Heart right ventricle (tissue), 16 donors: Measurements from ENCODE around the gene PEAR1. TPM values are rescaled to one million over a fixed set of nuclear protein-coding genes. Genes with fewer than 3 reads are reported as not detected.

Experiments
- ATAC-seq, 8 donors: fragments of 200-7000 bp; cut with Tn5 transposase; one replicate each; pipeline ENCODE4 v1.9.1; 2020; ENCODE audit warnings: mild to moderate bottlenecking in 8 of 8, moderate library complexity in 8 of 8, moderate number of reproducible peaks in 1 of 8
- DNase-seq, 2 donors: peaks; one replicate each; pipeline ENCODE4 v3.0.0-alpha.2; 2020
- H3K27ac ChIP-seq, 10 donors: fragments of 200-600 bp; sonication (generic) in 2 of 10; one replicate each; pipeline versions ENCODE4 v1.5.0 to v1.8.0; 2020 to 2022; ENCODE audit warnings: mild to moderate bottlenecking in 3 of 10
- H3K27me3 ChIP-seq, 7 donors: fragments of 200-600 bp; one replicate each; pipeline ENCODE4 v1.8.0; 2021 to 2022; ENCODE audit warnings: mild to moderate bottlenecking in 2 of 7
- H3K36me3 ChIP-seq, 9 donors: fragments of 200-600 bp; sonication (generic) in 1 of 9; one replicate each; pipeline versions ENCODE4 v1.5.0 to v1.8.0; 2020 to 2022; ENCODE audit warnings: mild to moderate bottlenecking in 2 of 9
- H3K4me1 ChIP-seq, 9 donors: fragments of 200-600 bp; sonication (generic) in 1 of 9; one replicate each; pipeline versions ENCODE4 v1.5.0 to v1.8.0; 2020 to 2022; ENCODE audit warnings: mild to moderate bottlenecking in 4 of 9
- H3K4me3 ChIP-seq, 10 donors: fragments of 200-600 bp; sonication (generic) in 2 of 10; one replicate each; pipeline versions ENCODE4 v1.5.0 to v1.8.0; 2020 to 2022; ENCODE audit warnings: mild to moderate bottlenecking in 7 of 10, moderate library complexity in 2 of 10
- H3K9me3 ChIP-seq, 11 donors: fragments of 200-600 bp in 10 of 11; sonication (generic) in 2 of 11; one replicate each; pipeline versions ENCODE4 v1.5.0 to v1.8.0; 2013 to 2022; ENCODE audit warnings: mild to moderate bottlenecking in 2 of 11, control low read depth in 1 of 11, moderate library complexity in 1 of 11
- WGBS, 2 donors: extraction: QIAGEN DNeasy Blood & Tissue Kit; methylation state at CpG; one replicate each; pipeline ENCODE4 v1.1.7; 2013; ENCODE audit warnings: inconsistent platforms in 1 of 2; 5-methylcytosine and 5-hydroxymethylcytosine counted together
- intact Hi-C, 10 donors: fragments of 100-400 bp; cut with DNase I; formaldehyde crosslinking; loops; one replicate each; pipeline versions ENCODE4 v1.11.1 to v1.14.2; 2022
- polyA plus RNA-seq, 2 donors: library from polyadenylated mRNA; stranded (reverse); fragments of 200-250 nt; gene quantifications; one replicate each; pipeline ENCODE4 v1.2.3, GENCODE V29; 2013
- total RNA-seq, 10 donors: library from RNA; stranded (reverse); fragmentation: NEBNext Ultra II Directional in 3 of 10; extraction: Animal tissue kit (Norgen Biotek cat#: 25700) in 3 of 10; gene quantifications; one replicate each; pipeline versions ENCODE4 v1.2.1 to v1.2.4, GENCODE V29; 2021 to 2023
- TF ChIP-seq, protein P1 (sequence below), 9 donors: fragments of 200-600 bp; sonication (generic) in 2 of 9; IDR thresholded peaks; one replicate each; pipeline versions ENCODE4 v1.5.0 to v1.8.0; 2021 to 2022; ENCODE audit warnings: antibody characterized with exemption in 9 of 9, mild to moderate bottlenecking in 5 of 9, moderate library complexity in 1 of 9
- donor health status: Arrhythmogenic right ventricular cardiomyopathy.
- donor health status: ischemic (EF 13 %, LVEDD 7.1; RV severe dilation, severe dysfunction).
- donor health status: healthy with polysubstance abuse.
- donor health status: DM: no; HTN: yes; CAD: no.
- donor health status: DM: no; HTN: no; CAD: no.
- donor health status: ischemic (EF 25% LVEDD 6.9; RV normal size, moderate dysfunction).
- donor health status: ischemic (EF 25% LVEDD 5.7; RV mildly dilated, moderate dysfunction).
- donor health status: healthy.
- donor health status: DM: yes; HTN: yes; CAD: no.
- donor health status: Ischemic cardiomyopathy.
- donor health status: ischemic (EF 35%, LVEDD 5.7; RV mildly dilated, moderate dysfunction).
- donor health status: nonischemic (EF 11% LVEDD 7.7; RV severe dilation, severe dysfunction).
- donor health status: DM: yes; HTN: yes; CAD: no.
- donor health status: PGD.
- donor health status: ischemic (EF 29% LVEDD 5.4; RV normal size, mild dysfunction).
- donor health status: nonischemic (EF 23%, LVEDD 6.1; RV moderate dilation, normal function).

The PEAR1 gene
- total and polyA plus RNA-seq, 12 donors, result 3.8 to 13.7 (median 7.1) TPM

DNA sequence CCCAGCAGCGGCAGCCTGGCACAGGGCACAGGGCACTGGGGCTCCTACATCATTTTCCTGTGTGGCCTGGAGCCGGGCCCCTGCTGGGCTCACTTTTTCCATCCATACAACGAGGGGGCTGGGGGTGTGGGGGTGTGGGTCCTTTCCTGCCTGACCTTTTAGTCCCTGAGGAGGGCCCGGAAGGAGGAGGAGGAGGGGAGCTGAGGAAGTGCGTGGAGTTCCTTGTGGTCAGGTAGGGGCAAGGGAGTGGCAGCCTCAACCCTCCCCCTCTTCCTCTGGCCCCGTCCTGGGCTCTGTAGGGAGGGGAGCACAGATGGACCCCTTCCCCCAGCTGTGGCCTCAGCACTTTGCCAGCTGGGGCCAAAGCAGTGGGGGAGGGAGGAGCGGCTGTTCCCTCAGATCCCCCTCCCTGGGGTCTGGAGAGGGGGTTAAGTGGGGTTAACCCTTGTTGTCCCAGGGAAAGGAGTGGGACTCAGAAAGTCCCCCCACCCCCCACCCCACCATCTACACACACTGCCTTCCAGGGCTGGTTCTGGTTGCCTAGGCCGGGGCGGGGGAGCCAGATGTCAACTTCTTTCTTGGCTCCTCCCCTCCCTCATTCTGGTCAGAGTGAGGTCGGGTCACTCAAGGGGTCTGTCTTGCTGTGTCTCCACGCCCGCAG lies 27.1 kb upstream of the PEAR1 start:
- peaks cover 0 to under 1% (median 0%) of the 10 kb centered on the region in 9 donors for H3K4me1 ChIP-seq
- H3K4me3 ChIP-seq, result no peak overlapping the region
- H3K36me3 ChIP-seq, result no peaks in the 10 kb centered on the region
- DNase-seq (no peak), ATAC-seq (peak in 2 of 8 donors; percentile 21 to 30)
- intact Hi-C loops, result loop anchor here in 4 of 10 donors (10.0 kb wide), 2 partner anchors 172 to 182 kb away; no protein-coding TSS in a partner anchor
- no peaks in the 10 kb centered on the region for H3K9me3 ChIP-seq
- WGBS, 2 donors, result 55 to 57% methylated on average over 12 of the region's 12 CpGs
- TF ChIP-seq, protein P1, sequence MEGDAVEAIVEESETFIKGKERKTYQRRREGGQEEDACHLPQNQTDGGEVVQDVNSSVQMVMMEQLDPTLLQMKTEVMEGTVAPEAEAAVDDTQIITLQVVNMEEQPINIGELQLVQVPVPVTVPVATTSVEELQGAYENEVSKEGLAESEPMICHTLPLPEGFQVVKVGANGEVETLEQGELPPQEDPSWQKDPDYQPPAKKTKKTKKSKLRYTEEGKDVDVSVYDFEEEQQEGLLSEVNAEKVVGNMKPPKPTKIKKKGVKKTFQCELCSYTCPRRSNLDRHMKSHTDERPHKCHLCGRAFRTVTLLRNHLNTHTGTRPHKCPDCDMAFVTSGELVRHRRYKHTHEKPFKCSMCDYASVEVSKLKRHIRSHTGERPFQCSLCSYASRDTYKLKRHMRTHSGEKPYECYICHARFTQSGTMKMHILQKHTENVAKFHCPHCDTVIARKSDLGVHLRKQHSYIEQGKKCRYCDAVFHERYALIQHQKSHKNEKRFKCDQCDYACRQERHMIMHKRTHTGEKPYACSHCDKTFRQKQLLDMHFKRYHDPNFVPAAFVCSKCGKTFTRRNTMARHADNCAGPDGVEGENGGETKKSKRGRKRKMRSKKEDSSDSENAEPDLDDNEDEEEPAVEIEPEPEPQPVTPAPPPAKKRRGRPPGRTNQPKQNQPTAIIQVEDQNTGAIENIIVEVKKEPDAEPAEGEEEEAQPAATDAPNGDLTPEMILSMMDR (IDR thresholded peaks at IDR 0.05), result no peak
- H3K27ac ChIP-seq, result no peak overlapping the region
- peaks cover 0 to 47% (median 36%) of the 10 kb centered on the region in 7 donors for H3K27me3 ChIP-seq

DNA sequence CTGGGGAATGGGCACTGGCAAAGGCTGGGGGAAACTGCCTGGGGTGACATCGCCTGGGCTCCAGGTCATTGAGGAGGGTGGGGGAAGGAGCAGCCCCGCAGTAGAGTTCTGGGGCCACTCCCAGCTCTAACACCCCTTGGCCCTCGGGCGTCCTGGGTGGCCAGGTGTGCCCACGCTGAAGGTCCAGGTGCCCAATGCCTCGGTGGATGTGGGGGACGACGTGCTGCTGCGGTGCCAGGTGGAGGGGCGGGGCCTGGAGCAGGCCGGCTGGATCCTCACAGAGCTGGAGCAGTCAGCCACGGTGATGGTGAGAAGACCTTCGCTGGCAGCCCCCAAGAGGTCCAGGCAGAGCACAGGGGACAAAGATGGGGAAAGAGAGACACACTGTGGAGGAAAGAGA lies 25.2 kb upstream of the PEAR1 start:
- peak in 1 of 8 donors; percentile 36 for ATAC-seq
- H3K9me3 ChIP-seq, result no peaks in the 10 kb centered on the region
- intact Hi-C loops, result loop anchor here in 4 of 10 donors (10.0 kb wide), 2 partner anchors 174 to 184 kb away; no protein-coding TSS in a partner anchor
- H3K4me3 ChIP-seq, result no peak overlapping the region
- peaks cover 0 to 27% (median 19%) of the 10 kb centered on the region in 7 donors for H3K27me3 ChIP-seq
- TF ChIP-seq, protein P1 (IDR thresholded peaks at IDR 0.05), result no peak
- H3K27ac ChIP-seq, result no peak overlapping the region
- H3K36me3 ChIP-seq, result no peaks in the 10 kb centered on the region
- H3K4me1 ChIP-seq, result no peaks in the 10 kb centered on the region
- 75% methylated on average over 13 of the region's 13 CpGs for WGBS, 2 donors
- DNase-seq, result no peak

DNA sequence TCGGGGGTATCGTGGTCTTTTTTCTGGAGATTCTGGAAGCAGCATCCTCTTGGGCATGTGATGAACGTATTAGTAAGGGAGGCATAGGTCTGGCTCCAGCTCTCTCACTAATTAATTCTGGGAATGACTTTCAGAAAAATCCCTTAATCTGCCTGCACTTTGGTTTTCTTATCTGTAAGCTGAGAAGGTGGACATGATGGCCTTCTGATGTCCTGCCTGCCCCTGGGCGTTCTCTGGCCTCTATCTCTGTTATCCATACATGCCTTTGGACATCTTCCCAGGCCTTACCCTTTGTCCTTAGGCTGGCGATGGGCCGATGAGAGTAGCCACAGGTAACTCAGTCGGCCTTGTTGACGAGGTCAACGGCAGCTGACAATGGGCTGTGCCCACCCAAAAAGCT lies 24.1 kb upstream of the PEAR1 start:
- DNase-seq (no peak), ATAC-seq (no peak)
- H3K27ac ChIP-seq, result no peak overlapping the region
- TF ChIP-seq, protein P1 (IDR thresholded peaks at IDR 0.05), result no peak
- H3K36me3 ChIP-seq, result no peaks in the 10 kb centered on the region
- intact Hi-C loops, result loop anchor here in 4 of 10 donors (10.0 kb wide), 2 partner anchors 175 to 185 kb away; no protein-coding TSS in a partner anchor
- no peak overlapping the region for H3K4me3 ChIP-seq
- no peaks in the 10 kb centered on the region for H3K4me1 ChIP-seq
- 90 to 91% methylated on average over 9 of the region's 9 CpGs for WGBS, 2 donors
- H3K9me3 ChIP-seq, result no peaks in the 10 kb centered on the region
- H3K27me3 ChIP-seq, result peaks cover 0 to 17% (median 10%) of the 10 kb centered on the region in 7 donors

DNA sequence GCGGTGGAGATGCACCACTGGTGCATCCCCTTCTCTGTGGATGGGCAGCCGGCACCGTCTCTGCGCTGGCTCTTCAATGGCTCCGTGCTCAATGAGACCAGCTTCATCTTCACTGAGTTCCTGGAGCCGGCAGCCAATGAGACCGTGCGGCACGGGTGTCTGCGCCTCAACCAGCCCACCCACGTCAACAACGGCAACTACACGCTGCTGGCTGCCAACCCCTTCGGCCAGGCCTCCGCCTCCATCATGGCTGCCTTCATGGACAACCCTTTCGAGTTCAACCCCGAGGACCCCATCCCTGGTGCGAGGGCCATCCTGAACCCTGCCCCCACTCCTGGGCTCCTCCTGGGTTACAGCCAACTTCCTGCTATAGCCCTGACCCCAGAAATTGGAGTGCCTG lies 19.9 kb upstream of the PEAR1 start:
- 95 to 96% methylated on average over 18 of the region's 18 CpGs for WGBS, 2 donors
- TF ChIP-seq, protein P1 (IDR thresholded peaks at IDR 0.05), result no peak

More for the DNA sequence above, 19.9 kb upstream of the PEAR1 start:
- Histone ChIP-seq H3K4me3 (no peak overlapping the region), H3K27me3 (peaks cover 0 to 25% (median 9%) of the 10 kb centered on the region in 7 donors), H3K4me1 (no peaks in the 10 kb centered on the region), H3K27ac (no peak overlapping the region), H3K36me3 (no peaks in the 10 kb centered on the region), H3K9me3 (no peaks in the 10 kb centered on the region)
- ATAC-seq (no peak), DNase-seq (no peak)
- intact Hi-C loops, result no loop called here
